Liver (tissue), 9 donors: ENCODE data around the gene C9orf85. TPM values are rescaled to one million over a fixed set of nuclear protein-coding genes. Genes with fewer than 3 reads are reported as not detected.

Source experiments
- DNase-seq: peaks from one replicate; pipeline ENCODE4 v3.0.0-alpha.2; 2017; ENCODE audit warnings: low spot score
- H3K27ac ChIP-seq, 2 donors: one replicate each; pipeline ENCODE4 v1.7.0; 2013; ENCODE audit warnings: inconsistent platforms in 2 of 2, low read length in 2 of 2, control low read depth in 1 of 2, low read depth in 1 of 2, mild to moderate bottlenecking in 1 of 2
- H3K27me3 ChIP-seq, 4 donors: one replicate each; pipeline versions ENCODE4 v1.6.1 to v1.7.0; 2013; ENCODE audit warnings: low read length in 3 of 4, inconsistent platforms in 1 of 4, mild to moderate bottlenecking in 1 of 4, moderate library complexity in 1 of 4; ENCODE audit not compliant: control insufficient read depth in 4 of 4, insufficient read depth in 4 of 4
- H3K36me3 ChIP-seq, 4 donors: one replicate each; pipeline versions ENCODE4 v1.6.1 to v1.7.0; 2013; ENCODE audit warnings: low read length in 3 of 4, mild to moderate bottlenecking in 3 of 4, low read depth in 1 of 4, moderate library complexity in 1 of 4; ENCODE audit not compliant: control insufficient read depth in 4 of 4, insufficient read depth in 3 of 4
- H3K4me1 ChIP-seq, 4 donors: one replicate each; pipeline versions ENCODE4 v1.6.1 to v1.7.0; 2013; ENCODE audit warnings: low read length in 3 of 4, mild to moderate bottlenecking in 3 of 4, moderate library complexity in 1 of 4; ENCODE audit not compliant: control insufficient read depth in 4 of 4, insufficient read depth in 4 of 4
- H3K4me3 ChIP-seq, 3 donors: one replicate each; pipeline versions ENCODE4 v1.6.1 to v1.7.0; 2013; ENCODE audit warnings: low read length in 3 of 3, control low read depth in 1 of 3, low read depth in 1 of 3, mild to moderate bottlenecking in 1 of 3
- H3K9ac ChIP-seq, 2 donors: one replicate each; pipeline ENCODE4 v1.7.0; 2013; ENCODE audit warnings: low read length in 2 of 2, mild to moderate bottlenecking in 2 of 2, moderate library complexity in 2 of 2, control low read depth in 1 of 2, low read depth in 1 of 2
- H3K9me3 ChIP-seq, 4 donors: one replicate each; pipeline versions ENCODE4 v1.6.1 to v1.7.0; 2013; ENCODE audit warnings: low read length in 3 of 4; ENCODE audit not compliant: control insufficient read depth in 4 of 4
- ATF3 ChIP-seq: IDR thresholded peaks from 2 replicates; pipeline ENCODE4 v1.6.1; 2016; ENCODE audit warnings: antibody characterized with exemption
- CTCF ChIP-seq: fragments of 150-350 bp; IDR thresholded peaks from 2 replicates; pipeline ENCODE4 v1.5.1; 2017; ENCODE audit warnings: improper control_type of control experiment, low read depth, low read length; ENCODE audit not compliant: missing input control
- EGR1 ChIP-seq, 2 donors: IDR thresholded peaks; 2 replicates each; pipeline ENCODE4 v1.6.1; 2016 to 2018; ENCODE audit warnings: antibody characterized with exemption in 2 of 2, low read depth in 2 of 2
- FOXA1 ChIP-seq: IDR thresholded peaks from 2 replicates; pipeline ENCODE4 v1.6.1; 2016; ENCODE audit warnings: antibody characterized with exemption
- FOXA2 ChIP-seq: IDR thresholded peaks from 2 replicates; pipeline ENCODE4 v1.6.1; 2016; ENCODE audit warnings: antibody characterized with exemption
- GABPA ChIP-seq, 2 donors: IDR thresholded peaks in 1 of 2; conservative IDR thresholded peaks in 1 of 2; 2 replicates each; pipeline ENCODE4 v1.6.1; 2016; ENCODE audit warnings: antibody characterized with exemption in 2 of 2, mild to moderate bottlenecking in 1 of 2, moderate library complexity in 1 of 2
- HNF4A ChIP-seq, 2 donors: conservative IDR thresholded peaks; 2 replicates each; pipeline ENCODE4 v1.6.1; 2016; ENCODE audit warnings: antibody characterized with exemption in 2 of 2, mild to moderate bottlenecking in 2 of 2
- HNF4G ChIP-seq: IDR thresholded peaks from 2 replicates; pipeline ENCODE4 v1.6.1; 2016; ENCODE audit warnings: antibody characterized with exemption
- JUND ChIP-seq, 2 donors: IDR thresholded peaks; 2 replicates each; pipeline ENCODE4 v1.6.1; 2016; ENCODE audit warnings: antibody characterized with exemption in 2 of 2
- MAX ChIP-seq: IDR thresholded peaks from 2 replicates; pipeline ENCODE4 v1.6.1; 2016; ENCODE audit warnings: antibody characterized with exemption
- NR2F2 ChIP-seq: IDR thresholded peaks from 2 replicates; pipeline ENCODE4 v1.6.1; 2016; ENCODE audit warnings: antibody characterized with exemption
- RAD21 ChIP-seq, 2 donors: IDR thresholded peaks; 2 replicates each; pipeline ENCODE4 v1.6.1; 2016; ENCODE audit warnings: antibody characterized with exemption in 2 of 2, mild to moderate bottlenecking in 2 of 2
- REST ChIP-seq: IDR thresholded peaks from 2 replicates; pipeline ENCODE4 v1.6.1; 2016; ENCODE audit warnings: antibody characterized with exemption, mild to moderate bottlenecking
- RXRA ChIP-seq, 2 donors: IDR thresholded peaks; 2 replicates each; pipeline ENCODE4 v1.6.1; 2017 to 2018; ENCODE audit warnings: antibody characterized with exemption in 2 of 2, mild to moderate bottlenecking in 1 of 2
- SP1 ChIP-seq: IDR thresholded peaks from 2 replicates; pipeline ENCODE4 v1.6.1; 2018; ENCODE audit warnings: antibody characterized with exemption, mild to moderate bottlenecking
- YY1 ChIP-seq: IDR thresholded peaks from 2 replicates; pipeline ENCODE4 v1.6.1; 2016; ENCODE audit warnings: antibody characterized with exemption, mild to moderate bottlenecking
- ZBTB33 ChIP-seq: IDR thresholded peaks from 2 replicates; pipeline ENCODE4 v1.6.1; 2016; ENCODE audit warnings: antibody characterized with exemption
- WGBS: extraction: QIAGEN DNeasy Blood & Tissue Kit; methylation state at CpG from one replicate; pipeline ENCODE4 v1.1.7; 2013; 5-methylcytosine and 5-hydroxymethylcytosine counted together
- polyA plus RNA-seq, 2 donors: library from polyadenylated mRNA; stranded (reverse) in 1 of 2; unstranded in 1 of 2; fragments of 200-250 nt in 1 of 2; fragments of >200 nt in 1 of 2; fragmentation: Nextera tagmentation in 1 of 2; extraction: Ambion mirVana in 1 of 2; gene quantifications; one replicate each; pipeline versions ENCODE4 v1.2.1 to v1.2.3, GENCODE V29; 2013 to 2015
- total RNA-seq, 2 donors: library from RNA; depleted of rRNA; stranded (reverse); fragments of >200 nt; gene quantifications; one replicate each; pipeline ENCODE4 v1.2.3, GENCODE V29; 2014
- donor health status: healthy.
- donor health status: healthy.
- donor health status: healthy.
- donor health status: healthy.
- donor health status: healthy.

Gene C9orf85
- total and polyA plus RNA-seq, 4 donors = 3.6 to 6.6 (median 3.9) TPM

GRCh38 chr9:71928806-71929205 is 17.4 kb downstream of the C9orf85 start (continued):
- no peak for TF ChIP-seq HNF4G
- no peak for TF ChIP-seq NR2F2
- no peak for TF ChIP-seq HNF4A (conservative IDR thresholded peaks at IDR 0.05)

GRCh38 chr9:71929223-71929622 is 17.8 kb downstream of the C9orf85 start:
- Histone ChIP-seq H3K4me1 (peaks cover 0 to 5% (median 0%) of the 10 kb centered on the region in 4 donors), H3K27me3 (no peaks in the 10 kb centered on the region), H3K9ac (no peak overlapping the region), H3K27ac (no peak overlapping the region), H3K9me3 (no peaks in the 10 kb centered on the region), H3K4me3 (no peak overlapping the region), H3K36me3 (no peaks in the 10 kb centered on the region)
- no peak for DNase-seq
- 88% methylated on average over 2 of the region's 2 CpGs for WGBS
- TF ChIP-seq SP1 (no peak), EGR1 (IDR thresholded peaks at IDR 0.05; ENCODE audit: low read depth in 2 of 2) (no peak), GABPA (IDR thresholded peaks at IDR 0.05 in 1 of 2, conservative IDR thresholded peaks at IDR 0.05 in 1 of 2) (no peak), YY1 (no peak), JUND (IDR thresholded peaks at IDR 0.05) (no peak), FOXA2 (no peak), HNF4A (conservative IDR thresholded peaks at IDR 0.05) (no peak), ZBTB33 (no peak), RXRA (IDR thresholded peaks at IDR 0.05) (no peak), CTCF (no peak), ATF3 (no peak), REST (no peak), NR2F2 (no peak), MAX (no peak), RAD21 (IDR thresholded peaks at IDR 0.05) (no peak), HNF4G (no peak), FOXA1 (no peak)
